ENCODE measurements around the gene RAB28. TPM values are rescaled to one million over a fixed set of nuclear protein-coding genes. Genes with fewer than 3 reads are reported as not detected.

The RAB28 gene
- total and polyA plus RNA-seq, 2 of the 8 experiments (the other 6 are each of a cell fraction or from before 2014, with no cell fraction given): 16.0 to 18.7 TPM

GRCh38 chr4:13529128-13529919 lies 45.2 kb upstream of the RAB28 start:
- Histone ChIP-seq H3K27me3 (replicated peaks in 1 of 4; ENCODE audit: control insufficient read depth in 3 of 4, extremely low read depth in 1 of 4, insufficient read depth in 3 of 4, low read length in 3 of 4) (peaks cover 90 to 100% (median 98%) of the 10 kb centered on the region in 4 experiments), H3K23me2 (ENCODE audit: low read depth, low read length) (peaks cover 4% of the 10 kb centered on the region), H3K4ac (replicated peaks; ENCODE audit: insufficient read length, low read depth, low read length) (no peak overlapping the region), H3K27ac (ENCODE audit: low read depth, low read length) (no peak overlapping the region), H3K9me3 (ENCODE audit: insufficient read depth in 2 of 2, low read depth in 1 of 2, low read length in 1 of 2) (peaks cover 4 to 6% of the 10 kb centered on the region in 2 experiments), H3K79me2 (ENCODE audit: control insufficient read depth in 1 of 2, insufficient read depth in 2 of 2, low read length in 2 of 2) (no peaks in the 10 kb centered on the region), H3K23ac (ENCODE audit: insufficient read length) (no peak overlapping the region), H3K79me1 (ENCODE audit: low read depth, low read length) (no peaks in the 10 kb centered on the region), H3K36me3 (ENCODE audit: control insufficient read depth in 2 of 4, insufficient read depth in 4 of 4, low read length in 3 of 4) (peaks cover 0 to 4% (median under 1%) of the 10 kb centered on the region in 4 experiments; a peak in 2 of 8 replicates), H3K56ac (replicated peaks; ENCODE audit: insufficient read length, low read depth, low read length) (no peak overlapping the region), H2BK5ac (ENCODE audit: low read depth, low read length) (no peak overlapping the region), H3K9ac (replicated peaks in 1 of 4; ENCODE audit: extremely low read depth in 1 of 4, low read depth in 3 of 4, low read length in 3 of 4) (no peak overlapping the region), H2BK15ac (ENCODE audit: low read length) (no peak overlapping the region), H4K5ac (ENCODE audit: insufficient read length, low read depth, low read length) (no peak overlapping the region), H2AK5ac (ENCODE audit: low read depth, low read length) (0 out of 2 replicates have a peak overlapping the region, but pooled peaks have one; percentile 71), H4K91ac (replicated peaks; ENCODE audit: insufficient read length, low read length) (no peak overlapping the region), H2BK20ac (ENCODE audit: low read length) (peak overlapping the region; percentile 93), H2AFZ (ENCODE audit: low read length) (no peak overlapping the region), H4K20me1 (replicated peaks in 1 of 2; ENCODE audit: control insufficient read depth in 1 of 2, insufficient read depth in 2 of 2, low read length in 2 of 2) (peaks cover 9 to 19% of the 10 kb centered on the region in 2 experiments), H3K4me2 (ENCODE audit: insufficient read depth in 1 of 2, low read depth in 2 of 2, low read length in 2 of 2) (peak overlapping the region; percentile 50 to 78; a peak in 3 of 4 replicates), H2BK12ac (ENCODE audit: low read depth, low read length) (peak overlapping the region; percentile 94), H2BK120ac (replicated peaks; ENCODE audit: low read depth, low read length) (no peak overlapping the region), H4K8ac (ENCODE audit: extremely low read depth, insufficient read depth, low read length) (no peak overlapping the region), H3K14ac (ENCODE audit: insufficient read length) (no peak overlapping the region), H3K18ac (ENCODE audit: extremely low read depth, low read length) (no peak overlapping the region), H3K4me1 (replicated peaks in 1 of 4; ENCODE audit: control insufficient read depth in 3 of 4, insufficient read depth in 4 of 4, low read length in 3 of 4) (peaks cover 18 to 50% (median 26%) of the 10 kb centered on the region in 4 experiments), H3K4me3 (ENCODE audit: extremely low read depth in 1 of 4, insufficient read depth in 2 of 4, low read depth in 3 of 4, low read length in 4 of 4) (peak overlapping the region in 2 of 4 experiments; percentile 2 to 39; a peak in 4 of 8 replicates)
- DNase-seq (ENCODE audit: low read depth in 1 of 2, low spot score in 2 of 2) (peak in 1 of 2 experiments; percentile 53), FAIRE-seq (no peak)
- CTCF ChIA-PET (ENCODE audit: partially characterized antibody): interaction anchor here (5.8 to 13.6 kb wide), 2 partner anchors 9 to 12 kb away, joined by 35 to 132 read pairs; partner anchors contain the start of gene NKX3-2
- WGBS, 2 experiments (ENCODE audit: extremely low coverage in 1 of 2, insufficient coverage in 1 of 2, insufficient read length in 1 of 2, insufficient replicate concordance in 2 of 2, low coverage in 1 of 2, low lambda C conversion rate in 2 of 2, missing lambda C conversion rate in 1 of 2): 6% methylated on average over 34 of the region's 37 CpGs; no CpG with 5 or more reads in 1 of the 2 experiments
- POLR2A ChIA-PET (ENCODE audit: partially characterized antibody): interaction anchor here (1.8 to 4.2 kb wide), 2 partner anchors 13 to 18 kb away, joined by 5 to 24 read pairs; partner anchors contain the start of gene NKX3-2
- TF ChIP-seq PHF8 (conservative IDR thresholded peaks at IDR 0.05; ENCODE audit: low read depth, low read length): no peak
- TF ChIP-seq E2F6 (IDR thresholded peaks at IDR 0.05): no peak
- no peak for TF ChIP-seq SIX5 (IDR thresholded peaks at IDR 0.05; ENCODE audit: low read depth, low read length)
- TF ChIP-seq SP1 (IDR thresholded peaks at IDR 0.05; ENCODE audit: low read depth, low read length): no peak
- no peak for TF ChIP-seq TBP (IDR thresholded peaks at IDR 0.05; ENCODE audit: low read depth, low read length)
- no peak for TF ChIP-seq BACH1 (IDR thresholded peaks at IDR 0.05; ENCODE audit: low read length)
- no peak for TF ChIP-seq CHD1 (IDR thresholded peaks at IDR 0.05; ENCODE audit: low read depth, low read length)
- TF ChIP-seq CBX8 (IDR thresholded peaks at IDR 0.05; ENCODE audit: borderline replicate concordance, low read depth, low read length): peak; percentile 62; the same call in 1 of the 2 replicates
- TF ChIP-seq CHD2 (IDR thresholded peaks at IDR 0.05; ENCODE audit: low read length): no peak
- TF ChIP-seq CTBP2 (IDR thresholded peaks at IDR 0.05; ENCODE audit: borderline replicate concordance, insufficient read depth, insufficient read length, low read length): no peak
- TF ChIP-seq NRF1 (IDR thresholded peaks at IDR 0.05; ENCODE audit: low read depth, low read length): no peak
- TF ChIP-seq KDM1A (IDR thresholded peaks at IDR 0.05; ENCODE audit: borderline replicate concordance, low read length): peak; percentile 84

Data from H1 (cell line).